ELF-1 (cell line): Measurements from ENCODE around the gene PPP1R14B.

Experiments
- DNase-seq: peaks from one replicate; pipeline ENCODE4 v3.0.0-alpha.2; 2016; ENCODE audit warnings: low read depth, low spot score

Gene PPP1R14B

GRCh38 chr11:64230985-64231365 lies 15.8 kb downstream of the PPP1R14B start:
- no peak for DNase-seq

DNA sequence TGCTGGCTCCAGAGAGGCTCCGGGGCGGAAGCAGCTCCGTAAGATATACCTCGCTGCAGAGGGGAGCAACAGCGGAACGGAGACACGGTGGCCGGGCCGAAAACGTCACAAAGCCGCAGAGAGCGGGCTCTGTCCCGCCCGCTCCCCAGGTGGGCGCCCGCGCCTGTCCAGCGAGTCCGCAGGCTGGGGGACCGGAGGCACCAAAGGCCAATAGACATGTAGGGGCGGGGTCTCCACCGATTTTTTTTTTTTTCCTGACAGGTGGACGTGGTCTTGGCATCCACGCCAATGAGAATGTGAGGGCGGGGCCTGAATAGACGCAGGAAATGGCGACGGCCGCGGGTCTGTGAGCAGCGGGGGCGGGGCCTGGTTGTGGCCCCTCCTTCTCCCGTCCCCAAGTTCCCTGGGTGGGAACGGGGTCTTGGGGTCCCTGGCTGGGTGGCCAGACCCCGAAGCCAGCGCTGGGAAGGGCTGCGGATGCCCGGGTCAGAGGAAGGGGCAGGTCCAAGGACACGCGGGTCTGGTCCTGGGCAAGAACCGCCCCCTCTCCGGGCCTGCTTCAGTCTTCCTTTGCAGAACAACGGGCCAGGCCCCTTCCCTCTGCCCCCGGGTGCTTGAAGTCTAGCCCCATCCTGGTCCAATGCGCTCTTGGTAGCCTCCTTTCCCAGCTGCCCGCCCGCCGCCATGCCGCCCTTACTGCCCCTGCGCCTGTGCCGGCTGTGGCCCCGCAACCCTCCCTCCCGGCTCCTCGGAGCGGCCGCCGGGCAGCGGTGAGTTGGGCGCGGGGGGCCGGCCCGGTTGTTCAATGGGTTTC lies 16.4 kb downstream of the PPP1R14B start, which contains the start of gene DNAJC4:
Gene DNAJC4 (plus strand): TSS at position 378 of the 814 bp plus-strand sequence. CDS start 307 bp downstream, at position 685.
- DNase-seq = peak; percentile 97

DNA sequence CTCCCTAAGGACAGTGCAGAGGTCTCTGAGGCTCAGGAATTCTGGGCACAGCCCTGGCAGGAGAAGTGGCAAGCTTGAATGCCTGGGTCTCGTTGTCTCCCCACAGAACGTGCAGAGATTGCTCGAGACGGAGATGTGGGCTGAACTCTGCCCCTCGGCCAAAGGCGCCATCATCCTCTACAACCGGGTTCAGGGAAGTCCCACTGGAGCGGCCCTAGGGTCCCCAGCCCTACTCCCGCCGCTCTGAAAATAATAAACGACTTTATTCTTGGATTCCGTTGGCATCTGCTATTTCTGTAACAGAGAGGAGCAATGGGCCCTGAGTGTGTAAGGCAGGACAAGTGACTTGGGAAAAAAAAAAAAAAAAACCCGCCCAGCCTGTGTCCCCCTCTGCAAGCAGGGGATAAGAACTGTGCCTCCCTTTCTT lies 17.0 kb downstream of the PPP1R14B start:
- DNase-seq = no peak

- no peak for DNase-seq
Measured at GRCh38 chr11:64229090-64229743, 17.5 kb downstream of the PPP1R14B start.

- DNase-seq = no peak
Measured at GRCh38 chr11:64227405-64227956, 19.3 kb downstream of the PPP1R14B start.

DNA sequence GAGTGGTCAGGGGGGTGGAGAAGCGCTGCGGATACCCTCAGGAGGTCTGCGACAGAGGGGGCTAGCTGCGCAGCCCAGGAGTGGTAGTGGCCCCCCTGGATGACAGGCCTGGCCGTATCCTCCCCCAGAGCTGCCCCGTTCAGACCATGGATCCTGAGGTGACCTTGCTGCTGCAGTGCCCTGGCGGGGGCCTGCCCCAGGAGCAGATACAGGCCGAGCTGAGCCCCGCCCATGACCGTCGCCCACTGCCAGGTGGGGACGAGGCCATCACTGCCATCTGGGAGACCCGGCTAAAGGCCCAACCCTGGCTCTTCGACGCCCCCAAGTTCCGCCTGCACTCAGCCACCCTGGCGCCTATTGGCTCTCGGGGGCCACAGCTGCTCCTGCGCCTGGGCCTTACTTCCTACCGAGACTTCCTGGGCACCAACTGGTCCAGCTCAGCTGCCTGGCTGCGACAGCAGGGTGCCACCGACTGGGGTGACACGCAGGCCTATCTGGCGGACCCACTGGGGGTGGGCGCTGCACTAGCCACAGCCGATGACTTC lies 20.2 kb downstream of the PPP1R14B start:
- DNase-seq = no peak

- DNase-seq = peak; percentile 86
Measured at GRCh38 chr11:64225608-64226506, 20.9 kb downstream of the PPP1R14B start, which contains the start of the genes NUDT22 and TRPT1. TSS of gene NUDT22 (plus strand) at chr11:64226274. CDS start at chr11:64226653, 379 bp downstream. TSS of gene TRPT1 (minus strand) at chr11:64226186. CDS start at chr11:64225860, 326 bp downstream.

GRCh38 chr11:64224891-64225607 lies 21.7 kb downstream of the PPP1R14B start:
- DNase-seq = no peak

DNA sequence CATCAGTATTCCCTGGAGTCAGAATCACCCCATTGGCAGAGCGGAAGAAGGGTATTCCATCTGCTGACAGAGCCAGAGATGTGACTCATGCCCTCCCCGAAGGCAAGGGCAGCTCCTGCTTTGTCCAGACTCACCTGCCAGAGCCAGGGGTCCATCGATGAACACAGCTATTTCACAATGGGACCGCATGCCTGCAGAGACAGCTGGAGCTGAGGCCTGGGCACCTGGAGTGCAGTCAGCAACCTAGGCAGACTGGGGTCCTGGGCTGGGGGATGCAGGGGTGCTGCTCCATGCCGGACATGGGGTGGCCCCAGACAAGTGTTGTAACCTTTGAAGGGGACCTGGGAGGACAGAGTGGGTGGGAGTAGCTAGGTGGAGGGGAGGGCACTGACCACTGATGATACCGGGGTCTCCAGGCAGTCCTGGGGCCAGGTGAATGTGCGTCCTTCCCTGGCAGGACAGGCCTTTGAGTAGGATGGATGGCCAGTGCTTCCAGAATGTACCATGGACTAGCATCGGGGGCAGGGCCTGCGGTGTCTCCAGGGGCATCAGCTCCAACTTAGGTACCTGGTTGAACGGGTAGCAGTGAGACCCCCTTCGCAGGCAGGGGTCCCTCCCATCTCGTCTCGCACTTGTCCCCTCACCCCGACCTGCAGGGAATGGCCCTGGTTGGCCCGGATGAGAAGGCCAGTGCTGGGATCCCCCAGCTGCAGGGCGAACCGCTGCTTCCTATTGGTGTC lies 22.4 kb downstream of the PPP1R14B start:
- no peak for DNase-seq

- DNase-seq = no peak
Measured at GRCh38 chr11:64223001-64223651, 23.6 kb downstream of the PPP1R14B start.

GRCh38 chr11:64222651-64223000 lies 24.1 kb downstream of the PPP1R14B start:
- no peak for DNase-seq

DNA sequence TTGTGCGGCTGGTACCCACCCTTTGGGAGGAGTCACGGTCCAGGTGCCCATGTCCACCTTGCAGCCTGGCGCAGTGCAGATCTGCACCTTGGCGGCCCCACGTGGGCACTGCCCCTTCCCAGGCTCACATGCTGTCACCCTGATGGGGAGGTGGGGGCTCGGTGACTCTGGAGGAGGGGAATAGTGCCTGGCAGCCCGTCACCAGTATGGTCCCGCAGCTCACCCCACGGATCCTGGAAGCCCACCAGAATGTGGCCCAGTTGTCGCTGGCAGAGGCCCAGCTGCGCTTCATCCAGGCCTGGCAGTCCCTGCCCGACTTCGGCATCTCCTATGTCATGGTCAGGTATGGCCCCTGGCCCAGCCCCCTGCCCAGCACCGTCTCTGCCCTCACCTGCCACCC lies 25.9 kb downstream of the PPP1R14B start:
- DNase-seq = no peak

DNA sequence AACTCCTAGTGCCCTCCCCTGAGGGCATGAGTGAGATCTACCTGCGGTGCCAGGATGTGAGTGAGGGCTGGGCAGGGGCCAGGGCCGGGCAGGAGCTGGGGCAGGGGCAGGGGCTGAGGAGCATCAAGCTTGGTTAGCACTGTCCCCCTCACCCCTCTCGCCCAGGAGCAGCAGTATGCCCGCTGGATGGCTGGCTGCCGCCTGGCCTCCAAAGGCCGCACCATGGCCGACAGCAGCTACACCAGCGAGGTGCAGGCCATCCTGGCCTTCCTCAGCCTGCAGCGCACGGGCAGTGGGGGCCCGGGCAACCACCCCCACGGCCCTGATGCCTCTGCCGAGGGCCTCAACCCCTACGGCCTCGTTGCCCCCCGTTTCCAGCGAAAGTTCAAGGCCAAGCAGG lies 26.5 kb downstream of the PPP1R14B start:
- DNase-seq = no peak

DNA sequence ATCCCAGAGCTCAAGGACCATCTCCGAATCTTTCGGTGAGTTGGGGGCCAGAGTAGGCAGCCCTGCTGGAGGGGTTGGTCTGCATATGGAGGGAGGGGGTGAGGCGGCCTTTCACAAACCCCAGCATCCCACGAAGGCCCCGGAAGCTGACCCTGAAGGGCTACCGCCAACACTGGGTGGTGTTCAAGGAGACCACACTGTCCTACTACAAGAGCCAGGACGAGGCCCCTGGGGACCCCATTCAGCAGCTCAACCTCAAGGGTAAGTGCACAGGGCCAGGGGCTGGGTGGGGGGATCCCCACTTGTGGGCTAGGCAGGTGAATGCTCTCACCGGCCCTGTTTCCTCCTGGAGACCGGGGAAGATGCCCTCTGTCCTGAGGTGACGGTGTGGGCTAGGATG lies 27.0 kb downstream of the PPP1R14B start:
- DNase-seq = no peak

DNA sequence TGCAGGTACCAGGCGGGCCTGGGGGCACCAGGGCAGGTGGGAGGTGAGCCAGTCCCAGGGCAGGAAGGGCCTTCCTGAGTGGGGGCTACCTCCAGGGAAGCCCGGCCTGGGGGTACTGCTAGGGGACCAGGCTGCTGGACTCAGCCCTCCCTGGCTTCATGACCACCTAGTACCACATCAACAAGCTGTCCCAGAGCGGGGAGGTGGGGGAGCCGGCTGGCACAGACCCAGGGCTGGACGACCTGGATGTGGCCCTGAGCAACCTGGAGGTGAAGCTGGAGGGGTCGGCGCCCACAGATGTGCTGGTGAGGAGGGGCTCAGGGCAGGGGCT lies 27.4 kb downstream of the PPP1R14B start:
- no peak for DNase-seq

- DNase-seq = no peak
Measured at GRCh38 chr11:64218628-64219353, 28.0 kb downstream of the PPP1R14B start.

GRCh38 chr11:64216879-64217278 lies 29.9 kb downstream of the PPP1R14B start:
- no peak for DNase-seq

DNA sequence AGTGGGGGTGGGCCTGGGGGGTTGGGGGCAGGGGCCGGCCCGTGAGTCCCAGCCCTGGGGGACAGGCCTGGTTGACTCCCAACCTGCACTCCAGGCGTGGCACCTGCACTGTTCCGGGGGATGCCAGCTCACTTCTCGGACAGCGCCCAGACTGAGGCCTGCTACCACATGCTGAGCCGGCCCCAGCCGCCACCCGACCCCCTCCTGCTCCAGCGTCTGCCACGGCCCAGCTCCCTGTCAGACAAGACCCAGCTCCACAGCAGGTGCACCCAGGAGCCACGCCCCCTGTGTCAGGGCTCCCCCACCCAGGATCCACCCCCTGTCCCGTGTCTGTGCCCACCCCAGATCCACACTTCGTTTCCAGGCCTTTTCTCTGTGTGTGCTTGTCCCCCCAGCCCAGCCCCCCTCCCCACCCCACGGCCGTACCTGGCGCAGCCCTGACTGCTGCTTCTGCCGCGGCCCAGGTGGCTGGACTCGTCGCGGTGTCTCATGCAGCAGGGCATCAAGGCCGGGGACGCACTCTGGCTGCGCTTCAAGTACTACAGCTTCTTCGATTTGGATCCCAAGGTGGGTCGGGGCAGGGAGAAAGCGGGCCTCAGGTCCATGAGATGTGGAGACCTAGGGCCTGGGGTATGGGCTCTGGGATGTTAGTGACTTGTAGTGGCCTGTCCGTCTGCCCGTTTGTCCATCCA lies 35.4 kb downstream of the PPP1R14B start:
- no peak for DNase-seq
